PC-9 (cell line): ENCODE results near the gene TMEM39B. TPM values are rescaled to one million over a fixed set of nuclear protein-coding genes. Genes with fewer than 3 reads are reported as not detected.
A peak's percentile ranks its signal among the peaks of the same experiment; 100 is the strongest.

Experiments used
- BruUV-seq: library from RNA; stranded (reverse); fragments of 400-500 nt; replicated peaks from 2 replicates; lab custom pipeline; 2021; lab: Mats Ljungman, UMichigan
- CTCF ChIA-PET: fragments of 300-600 bp; sonication (Branson Sonifier 250); formaldehyde crosslinking; loops from one replicate; lab custom pipeline; 2022; ENCODE audit warnings: antibody characterized with exemption; lab: Charles Lee
- POLR2A ChIA-PET: fragments of 300-600 bp; sonication (Branson Sonifier 250); formaldehyde crosslinking; loops from one replicate; lab custom pipeline; 2022; ENCODE audit warnings: antibody characterized with exemption; ENCODE audit not compliant: unreplicated experiment; lab: Charles Lee
- DNase-seq, 2 experiments: peaks; one replicate each; pipeline versions ENCODE4 v3.0.0 to v3.0.0-alpha.2; 2015 to 2022; ENCODE audit warnings: mixed read lengths in 1 of 2
- H2AFZ ChIP-seq: fragments of 200-600 bp; sonication (generic); 2 replicates; pipeline ENCODE4 v1.8.1; 2017; ENCODE audit warnings: antibody characterized with exemption
- H3F3A ChIP-seq: fragments of 200-600 bp; sonication (generic); 2 replicates; pipeline ENCODE4 v1.8.1; 2017; ENCODE audit warnings: antibody characterized with exemption, mild to moderate bottlenecking, low read depth; ENCODE audit not compliant: insufficient read depth
- H3K27ac ChIP-seq: fragments of 200-600 bp; sonication (generic); 2 replicates; pipeline ENCODE4 v1.6.1; 2016; ENCODE audit warnings: mixed run types
- H3K27me3 ChIP-seq: fragments of 200-600 bp; sonication (generic); 2 replicates; pipeline ENCODE4 v1.6.1; 2016; ENCODE audit warnings: low read depth, mixed run types; ENCODE audit not compliant: insufficient read depth
- H3K36me3 ChIP-seq: fragments of 200-600 bp; sonication (generic); 2 replicates; pipeline ENCODE4 v1.6.1; 2016; ENCODE audit warnings: low read depth, mixed run types
- H3K4me1 ChIP-seq: fragments of 200-600 bp; sonication (generic); replicated peaks from 2 replicates; pipeline ENCODE4 v1.6.1; 2016; ENCODE audit warnings: mixed run types; ENCODE audit not compliant: insufficient read depth
- H3K4me2 ChIP-seq: fragments of 200-600 bp; sonication (generic); 2 replicates; pipeline ENCODE4 v1.6.1; 2017; ENCODE audit warnings: mixed run types
- H3K4me3 ChIP-seq: fragments of 200-600 bp; sonication (generic); 2 replicates; pipeline ENCODE4 v1.6.1; 2016; ENCODE audit warnings: mixed run types
- H3K79me2 ChIP-seq: fragments of 200-600 bp; sonication (generic); 2 replicates; pipeline ENCODE4 v1.6.1; 2017; ENCODE audit warnings: low read depth, mixed run types
- H3K9me2 ChIP-seq: fragments of 200-600 bp; sonication (generic); 2 replicates; pipeline ENCODE4 v1.8.1; 2017; ENCODE audit warnings: mild to moderate bottlenecking; ENCODE audit not compliant: insufficient read depth
- H3K9me3 ChIP-seq: fragments of 200-600 bp; sonication (generic); 2 replicates; pipeline ENCODE4 v1.8.1; 2016; ENCODE audit warnings: low read depth; ENCODE audit not compliant: insufficient read depth
- H4K20me1 ChIP-seq: fragments of 200-600 bp; sonication (generic); 2 replicates; pipeline ENCODE4 v1.8.1; 2017; ENCODE audit not compliant: insufficient read depth
- EZH2 ChIP-seq: fragments of 200-600 bp; sonication (generic); IDR thresholded peaks from 2 replicates; pipeline ENCODE4 v1.8.0; 2017; ENCODE audit warnings: antibody characterized with exemption, low read depth
- intact Hi-C: fragments of 100-400 bp; cut with micrococcal nuclease; formaldehyde crosslinking; loops from one replicate; pipeline ENCODE4 v1.10.0; 2022; ENCODE audit not compliant: unreplicated experiment
- total RNA-seq: library from RNA; stranded (reverse); gene quantifications from 2 replicates; pipeline ENCODE4 v1.2.3, GENCODE V29; 2021
- TF ChIP-seq, protein P1 (sequence below): fragments of 200-600 bp; sonication (generic); conservative IDR thresholded peaks from 2 replicates; pipeline ENCODE4 v1.6.1; 2017; ENCODE audit warnings: mixed run types, antibody characterized with exemption, mild to moderate bottlenecking, moderate library complexity

TMEM39B gene
- total RNA-seq, 1 experiment from 2014 or later, result 27.2 TPM

DNA sequence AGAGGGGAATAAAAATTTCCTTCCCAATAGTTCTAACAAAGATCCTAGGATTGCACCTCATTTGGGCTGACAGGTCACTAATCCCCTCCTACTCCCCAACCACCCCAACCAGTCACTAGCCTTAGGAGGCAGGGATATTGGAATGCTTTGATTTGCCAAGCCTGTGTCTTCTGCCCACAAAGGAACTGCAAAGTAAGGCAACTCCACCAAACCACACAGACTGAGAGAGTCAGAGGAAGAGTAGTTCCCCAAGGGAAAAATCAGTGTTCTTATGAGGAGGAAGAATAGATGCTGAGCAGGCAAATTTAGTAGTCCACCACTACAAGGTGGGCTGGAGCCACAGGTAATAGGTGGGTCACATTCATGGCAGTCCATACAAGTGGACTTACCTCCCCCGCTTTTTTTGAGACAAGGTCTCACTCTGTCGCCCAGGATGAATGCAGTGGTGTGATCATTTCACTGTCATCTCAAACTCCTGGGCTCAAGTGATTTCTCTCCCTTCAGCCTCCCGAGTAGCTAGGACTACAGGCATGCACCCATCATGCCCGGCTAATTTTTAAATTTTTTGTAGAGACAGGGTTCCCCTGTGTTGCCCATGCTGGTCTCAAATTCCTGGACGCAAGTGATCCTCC is 3.7 kb upstream of the TMEM39B start:
- Histone ChIP-seq H3K4me3 (no peak overlapping the region), H3K27me3 (no peaks in the 10 kb centered on the region), H3F3A (peaks cover 38% of the 10 kb centered on the region), H2AFZ (no peak overlapping the region), H3K36me3 (no peaks in the 10 kb centered on the region), H3K79me2 (peaks cover 7% of the 10 kb centered on the region; the same call in 1 of the 2 replicates), H3K9me2 (no peaks in the 10 kb centered on the region), H4K20me1 (0 out of 2 replicates have a peak, but pooled peaks cover 3% of the 10 kb centered on the region), H3K4me2 (no peak overlapping the region), H3K27ac (no peak overlapping the region), H3K9me3 (no peaks in the 10 kb centered on the region), H3K4me1 (peaks cover 27% of the 10 kb centered on the region)
- ChIA-PET CTCF (no interaction called here), POLR2A (no interaction called here)
- no TSS peak for BruUV-seq
- TF ChIP-seq EZH2, result no peak
- TF ChIP-seq, protein P1, sequence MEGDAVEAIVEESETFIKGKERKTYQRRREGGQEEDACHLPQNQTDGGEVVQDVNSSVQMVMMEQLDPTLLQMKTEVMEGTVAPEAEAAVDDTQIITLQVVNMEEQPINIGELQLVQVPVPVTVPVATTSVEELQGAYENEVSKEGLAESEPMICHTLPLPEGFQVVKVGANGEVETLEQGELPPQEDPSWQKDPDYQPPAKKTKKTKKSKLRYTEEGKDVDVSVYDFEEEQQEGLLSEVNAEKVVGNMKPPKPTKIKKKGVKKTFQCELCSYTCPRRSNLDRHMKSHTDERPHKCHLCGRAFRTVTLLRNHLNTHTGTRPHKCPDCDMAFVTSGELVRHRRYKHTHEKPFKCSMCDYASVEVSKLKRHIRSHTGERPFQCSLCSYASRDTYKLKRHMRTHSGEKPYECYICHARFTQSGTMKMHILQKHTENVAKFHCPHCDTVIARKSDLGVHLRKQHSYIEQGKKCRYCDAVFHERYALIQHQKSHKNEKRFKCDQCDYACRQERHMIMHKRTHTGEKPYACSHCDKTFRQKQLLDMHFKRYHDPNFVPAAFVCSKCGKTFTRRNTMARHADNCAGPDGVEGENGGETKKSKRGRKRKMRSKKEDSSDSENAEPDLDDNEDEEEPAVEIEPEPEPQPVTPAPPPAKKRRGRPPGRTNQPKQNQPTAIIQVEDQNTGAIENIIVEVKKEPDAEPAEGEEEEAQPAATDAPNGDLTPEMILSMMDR, result no peak
- intact Hi-C loops, result loop anchor here (10.0 kb wide), 2 partner anchors 104 to 404 kb away; no protein-coding TSS in a partner anchor
- DNase-seq, result no peak

DNA sequence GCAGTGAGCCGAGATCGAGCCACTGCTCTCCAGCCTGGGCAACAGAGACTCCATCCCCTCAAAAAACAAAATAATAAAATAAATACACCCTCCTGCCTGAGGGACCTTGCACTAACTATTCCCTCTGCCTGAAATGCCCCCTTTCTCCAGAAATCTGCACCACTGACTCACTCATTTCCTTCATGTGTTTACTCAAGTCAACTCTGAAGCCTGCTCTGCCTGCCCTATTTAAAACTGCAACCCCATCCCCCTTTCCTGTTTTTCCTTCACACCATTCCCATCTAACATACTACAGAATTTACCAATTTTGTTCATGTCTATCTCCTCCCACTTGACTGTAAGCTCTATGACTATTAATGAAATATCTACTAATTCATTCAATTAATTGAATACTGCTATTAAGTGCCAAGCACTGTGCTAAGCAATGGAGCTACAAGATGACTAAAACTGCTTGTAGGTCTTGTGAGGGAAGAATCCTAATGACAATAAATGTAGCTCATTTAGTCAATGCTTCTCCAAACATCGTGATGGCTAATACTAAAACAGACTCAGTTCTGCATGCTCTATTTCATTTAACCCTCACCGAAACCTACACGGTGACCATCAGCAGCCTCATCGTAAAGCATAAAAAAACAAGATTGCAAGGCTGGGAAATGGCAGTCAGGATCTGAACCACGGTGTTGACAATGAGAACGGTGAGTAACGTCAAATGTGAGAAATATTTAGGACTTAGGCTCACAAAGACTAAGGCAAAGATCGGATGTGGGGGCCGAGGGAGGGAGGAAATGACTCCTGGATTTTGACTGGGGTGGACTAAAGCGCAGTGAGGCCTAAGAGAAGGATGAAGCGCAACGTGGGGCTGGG is 749 bp upstream of the TMEM39B start:
- intact Hi-C loops, result loop anchor here (5.0 to 10.0 kb wide), 2 partner anchors 35 to 103 kb away; partner anchors contain the start of genes KPNA6 and TXLNA
- no TSS peak for BruUV-seq

More for the DNA sequence above, 749 bp upstream of the TMEM39B start:
- H3K27me3 ChIP-seq, result no peaks in the 10 kb centered on the region
- TF ChIP-seq EZH2, result no peak
- TF ChIP-seq, protein P1, result no peak
- H3K27ac ChIP-seq, result peak overlapping the region; percentile 0; the same call in 1 of the 2 replicates
- H3K36me3 ChIP-seq, result no peaks in the 10 kb centered on the region
- H3K9me3 ChIP-seq, result no peaks in the 10 kb centered on the region
- H3F3A ChIP-seq, result peaks cover 13% of the 10 kb centered on the region; the same call in 1 of the 2 replicates
- H3K4me3 ChIP-seq, result peak overlapping the region; percentile 67
- H3K9me2 ChIP-seq, result no peaks in the 10 kb centered on the region
- peak overlapping the region; percentile 86 for H3K4me2 ChIP-seq
- peaks cover 12% of the 10 kb centered on the region; the same call in 1 of the 2 replicates for H3K79me2 ChIP-seq
- no peak for DNase-seq
- CTCF ChIA-PET, result interaction anchor here (1.5 kb wide), 1 partner anchor 36 kb away, joined by 16 read pairs; the partner anchor contains the start of gene KPNA6
- peaks cover 7% of the 10 kb centered on the region; the same call in 1 of the 2 replicates for H4K20me1 ChIP-seq
- peaks cover 17% of the 10 kb centered on the region for H3K4me1 ChIP-seq
- H2AFZ ChIP-seq, result peak overlapping the region; percentile 91
- POLR2A ChIA-PET, result interaction anchor here (0.6 to 0.7 kb wide), 3 partner anchors 144 to 1440 kb away, joined by 4 to 6 read pairs (median 6); no protein-coding TSS in a partner anchor
